HK-2 (cell line): Measurements from ENCODE around the gene SFXN5.

Experiments
- DNase-seq: peaks from one replicate; pipeline ENCODE4 v3.0.0-alpha.2; 2018; ENCODE audit not compliant: unreplicated experiment

The SFXN5 gene

DNA sequence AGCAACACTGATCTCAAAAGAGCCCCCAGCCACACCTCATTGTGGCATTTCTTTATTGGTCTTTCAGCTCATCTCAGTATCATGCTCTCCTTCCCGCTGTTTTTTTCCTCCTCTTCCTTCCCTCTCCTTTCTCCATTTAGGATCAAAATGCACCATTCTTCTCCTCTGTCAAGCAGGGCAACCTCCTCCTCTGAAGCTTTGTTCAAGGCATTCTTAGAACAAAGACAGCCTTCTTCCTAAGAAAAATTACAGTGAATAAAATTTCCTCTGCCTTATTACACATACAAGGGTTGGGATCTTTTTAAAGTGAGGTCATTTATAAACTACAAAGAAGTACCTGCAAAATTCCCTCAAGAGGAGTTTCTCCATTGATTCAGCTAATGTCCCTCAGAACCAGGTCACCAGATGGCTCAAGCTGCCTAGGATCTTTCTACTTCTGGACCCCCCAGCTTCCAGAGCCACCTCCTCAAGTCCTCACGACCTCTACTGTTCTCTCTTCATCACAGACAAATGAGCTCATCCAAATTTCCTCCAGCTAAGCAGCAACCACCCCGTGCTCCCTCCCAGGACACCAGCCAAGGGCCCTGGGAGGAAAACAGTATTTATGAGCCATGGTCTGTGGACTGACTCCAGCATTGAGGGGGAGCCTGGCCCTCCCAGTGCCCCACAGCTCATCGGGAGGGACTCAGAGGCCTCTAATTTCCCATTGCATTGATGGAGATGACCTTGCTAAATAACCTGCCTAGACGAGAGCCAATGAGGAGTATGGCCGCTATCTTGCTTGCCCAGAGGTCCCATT lies 18.0 kb downstream of the SFXN5 start:
- no peak for DNase-seq

GRCh38 chr2:73050121-73050545 lies 21.4 kb downstream of the SFXN5 start:
- no peak for DNase-seq

DNA sequence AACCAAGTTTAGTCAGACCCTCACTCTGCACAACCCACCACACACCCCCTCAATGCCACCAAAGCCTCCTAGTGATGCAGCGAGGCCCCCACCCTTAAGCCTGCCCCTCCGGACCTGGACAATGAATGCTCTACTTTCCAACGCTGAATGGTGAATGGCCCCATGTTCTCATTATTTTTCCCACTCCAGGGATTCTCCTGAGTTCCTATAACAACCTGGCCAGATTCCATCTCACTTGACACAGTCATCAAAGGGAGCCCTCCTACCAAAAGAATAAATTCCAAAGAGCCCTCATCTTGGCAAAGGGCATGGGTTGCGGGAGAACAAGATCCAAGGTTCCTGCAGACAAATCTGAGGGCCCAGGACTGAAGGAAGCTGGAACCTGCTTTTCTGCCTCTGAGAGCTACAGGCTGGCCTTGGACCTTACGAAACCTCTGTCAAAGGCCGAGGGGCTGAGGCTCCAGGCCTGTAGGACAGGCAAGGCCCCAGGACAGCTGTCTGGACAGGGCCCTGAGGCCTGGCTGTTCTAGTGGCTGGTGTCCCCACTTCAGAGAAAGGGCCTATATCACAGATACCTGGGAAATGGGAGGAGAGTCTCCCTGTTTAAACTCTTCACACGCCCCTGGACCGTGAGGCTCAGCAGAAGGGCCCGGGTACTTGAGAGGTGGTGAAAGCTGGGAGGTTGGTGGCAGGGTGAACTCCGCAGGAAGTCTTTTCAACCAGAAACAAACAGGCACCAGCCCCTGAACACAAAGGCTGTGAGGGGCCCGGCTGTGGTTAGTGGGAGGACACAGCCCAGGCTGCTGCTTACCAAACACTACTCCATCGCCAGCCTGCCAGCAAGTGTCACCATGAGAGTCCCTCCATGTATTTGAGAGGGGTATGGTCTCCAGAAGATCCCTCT lies 27.3 kb downstream of the SFXN5 start:
- DNase-seq, result no peak

DNA sequence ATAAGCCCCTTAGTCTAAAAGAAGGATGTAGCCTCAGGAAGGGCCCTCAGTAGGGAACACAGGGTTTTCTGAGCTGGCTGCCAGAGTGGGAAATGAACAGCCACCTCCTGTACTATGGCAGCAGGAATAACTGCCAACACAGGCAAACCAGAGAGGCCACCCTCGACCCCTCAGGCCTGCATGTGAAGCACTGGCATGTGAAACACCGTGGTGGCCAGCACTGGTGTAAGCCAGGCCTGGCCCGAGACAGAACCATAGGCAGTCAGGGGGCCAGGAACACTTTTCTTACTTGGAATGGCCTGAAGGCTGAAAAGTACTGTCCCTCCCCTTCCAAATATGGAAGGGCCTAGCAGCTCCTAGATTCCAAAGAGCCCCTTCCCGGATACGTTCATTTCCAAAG lies 28.2 kb downstream of the SFXN5 start:
- no peak for DNase-seq

DNA sequence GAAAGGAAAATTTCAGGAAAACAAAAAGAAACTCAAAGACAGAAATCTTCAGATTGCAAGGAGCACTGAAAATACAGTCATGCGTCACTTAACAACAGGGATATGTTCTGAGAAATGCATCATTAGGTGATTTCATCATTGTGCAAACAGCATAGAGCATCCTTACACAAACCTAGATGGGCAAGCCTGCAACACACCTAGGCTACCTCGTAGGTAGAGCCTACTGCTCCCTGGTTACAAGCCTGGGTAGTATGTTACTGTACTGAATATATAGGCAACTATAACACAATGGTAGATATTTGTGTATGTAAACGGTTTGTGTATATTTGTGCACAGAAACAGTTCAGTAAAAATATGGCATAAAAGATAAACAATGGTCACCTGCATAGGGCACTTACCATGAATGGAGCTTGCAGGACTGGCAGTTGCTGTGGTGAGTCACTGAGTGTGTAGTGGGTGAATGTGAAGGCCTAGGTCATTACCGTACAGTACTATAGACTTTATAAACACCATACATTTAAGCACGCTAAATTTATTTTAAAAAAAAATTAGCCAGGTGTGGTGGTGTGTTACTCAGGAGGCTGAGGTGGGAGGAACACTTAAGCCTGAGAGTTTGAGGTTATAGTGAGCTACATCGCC lies 33.4 kb downstream of the SFXN5 start:
- no peak for DNase-seq

- no peak for DNase-seq
These were observed 34.7 kb downstream of the SFXN5 start for GRCh38 chr2:73036766-73037165.

GRCh38 chr2:73035899-73036711 lies 35.4 kb downstream of the SFXN5 start:
- DNase-seq, result no peak

DNA sequence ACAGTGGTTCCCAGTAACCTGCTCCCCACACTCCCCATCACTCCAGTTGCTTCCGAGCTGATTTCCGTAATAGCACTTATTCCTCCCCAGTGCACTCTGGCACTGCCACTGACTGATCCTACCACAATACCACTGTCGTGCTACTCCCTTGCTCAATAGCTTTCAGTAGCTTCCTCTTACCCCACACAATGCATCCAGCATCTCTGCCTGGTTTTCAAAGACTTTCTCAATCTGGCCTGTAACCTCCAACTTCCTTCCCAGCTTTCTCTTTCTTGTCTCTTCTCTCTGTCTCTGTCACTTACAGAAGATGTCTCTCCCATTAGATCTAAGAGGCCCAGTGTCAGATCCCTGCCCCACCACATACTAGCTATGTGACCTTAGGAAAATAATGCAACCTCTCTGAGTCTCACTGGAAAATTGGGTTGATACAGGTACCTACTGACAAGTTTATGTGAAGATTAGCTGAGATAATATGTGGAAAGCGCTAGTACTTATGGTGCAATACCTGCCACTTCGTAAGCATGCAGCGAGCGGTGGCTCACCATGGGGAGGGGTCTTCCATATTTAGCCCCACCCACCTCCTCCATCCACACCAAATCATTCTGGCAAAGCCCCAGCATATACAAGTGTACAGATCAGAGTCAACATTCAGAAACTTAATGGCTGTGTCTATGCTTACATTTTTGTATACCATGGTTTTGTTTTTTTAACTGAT lies 36.7 kb downstream of the SFXN5 start:
- no peak for DNase-seq

DNA sequence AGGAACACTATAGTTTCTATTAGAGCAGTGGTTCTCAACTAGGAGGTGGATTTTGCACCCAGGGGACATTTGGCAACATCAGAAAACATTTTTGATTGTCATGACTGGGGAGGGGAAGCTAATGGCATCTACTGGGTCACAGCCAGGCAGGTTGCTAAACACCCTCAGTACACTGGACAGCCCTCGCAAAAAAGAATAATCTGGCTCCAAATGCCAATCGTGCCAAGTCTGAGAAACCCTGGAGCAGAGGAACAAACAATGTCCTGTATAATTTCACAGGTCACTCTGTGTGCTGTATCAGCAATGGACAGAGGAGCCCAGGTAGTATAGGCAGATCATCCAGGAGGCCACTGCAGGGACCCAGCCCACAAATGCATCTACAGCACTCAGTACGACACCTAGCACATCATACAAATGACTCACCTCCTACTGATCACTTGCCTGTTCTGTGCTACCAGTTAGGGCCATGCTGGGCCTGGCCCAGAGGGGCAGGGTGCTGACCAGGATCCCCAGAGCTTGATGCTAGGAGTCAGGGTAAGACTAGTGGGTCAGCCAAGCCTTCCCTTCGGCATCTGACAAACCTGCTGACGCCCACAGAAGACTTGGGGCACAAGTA lies 37.6 kb downstream of the SFXN5 start:
- no peak for DNase-seq

GRCh38 chr2:73033142-73033765 lies 38.3 kb downstream of the SFXN5 start:
- no peak for DNase-seq

DNA sequence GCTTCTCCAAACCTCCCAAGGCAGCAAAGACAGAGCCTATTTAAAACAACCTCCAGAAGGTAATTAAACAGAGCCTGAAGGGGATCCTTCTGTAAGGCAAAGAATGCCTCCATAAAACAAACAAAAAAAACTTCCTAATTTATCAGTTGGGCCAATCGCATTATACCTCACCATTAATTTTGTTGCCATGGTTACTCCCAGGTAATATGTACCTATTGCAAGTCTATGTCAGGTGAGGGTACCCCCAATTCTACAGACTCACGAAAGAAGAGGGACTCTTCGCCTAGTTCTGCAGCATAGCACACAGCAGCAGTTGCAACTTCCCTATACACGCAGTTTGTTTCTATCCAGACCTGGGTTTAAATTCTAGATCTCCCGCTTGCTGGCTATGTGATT lies 38.8 kb downstream of the SFXN5 start:
- DNase-seq, result no peak

- no peak for DNase-seq
These were observed 39.5 kb downstream of the SFXN5 start for GRCh38 chr2:73031725-73032701.

- DNase-seq, result no peak
These were observed 40.3 kb downstream of the SFXN5 start for GRCh38 chr2:73031095-73031678.

- no peak for DNase-seq
These were observed 42.7 kb downstream of the SFXN5 start for GRCh38 chr2:73028841-73029240.

DNA sequence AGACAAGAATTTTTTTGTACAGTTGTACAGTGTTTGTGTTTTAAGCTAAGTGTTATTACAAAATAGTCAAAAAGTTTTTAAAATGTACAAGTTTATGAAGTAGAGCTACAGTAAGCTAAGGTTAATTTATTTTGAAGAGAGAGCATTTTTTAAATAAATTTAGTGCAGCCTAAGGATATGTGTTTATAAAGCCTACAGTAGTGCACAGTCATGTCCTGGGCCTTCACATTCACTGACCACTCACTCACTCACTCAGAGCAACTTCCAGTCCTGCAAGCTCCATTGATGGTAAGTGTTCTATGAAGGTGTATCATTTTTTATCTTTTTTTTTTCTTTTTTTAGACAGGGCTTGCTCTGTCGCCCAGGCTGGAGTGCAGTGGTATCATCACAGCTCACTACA lies 44.2 kb downstream of the SFXN5 start:
- DNase-seq, result no peak

GRCh38 chr2:73023497-73023896 lies 48.0 kb downstream of the SFXN5 start:
- DNase-seq, result no peak

DNA sequence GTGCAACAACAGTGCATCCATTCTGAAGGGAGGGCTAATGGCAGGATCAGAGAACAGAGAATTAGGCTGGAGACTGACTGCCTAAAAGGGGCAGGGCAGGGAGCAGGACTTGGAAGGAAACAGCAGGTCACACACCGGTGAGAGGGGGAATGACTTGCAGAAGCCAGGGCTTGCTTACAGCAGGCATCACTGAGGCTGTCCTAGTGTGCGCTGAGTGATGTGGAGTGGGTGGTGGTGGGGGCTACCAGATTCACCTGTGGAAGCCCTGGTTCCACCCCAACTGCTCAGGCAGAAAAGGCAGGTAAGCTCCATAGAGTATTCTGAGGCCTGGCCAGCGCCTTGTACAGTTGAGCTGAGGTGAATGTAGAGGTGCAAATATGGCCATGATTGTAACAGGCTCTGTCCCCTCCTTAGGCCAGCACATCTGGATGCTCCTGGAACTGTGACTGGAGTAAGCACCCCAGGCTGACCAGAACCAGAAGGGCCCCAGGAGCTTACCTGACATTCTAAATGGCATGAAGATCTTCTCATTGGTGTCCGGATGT lies 49.4 kb downstream of the SFXN5 start:
- DNase-seq, result no peak

DNA sequence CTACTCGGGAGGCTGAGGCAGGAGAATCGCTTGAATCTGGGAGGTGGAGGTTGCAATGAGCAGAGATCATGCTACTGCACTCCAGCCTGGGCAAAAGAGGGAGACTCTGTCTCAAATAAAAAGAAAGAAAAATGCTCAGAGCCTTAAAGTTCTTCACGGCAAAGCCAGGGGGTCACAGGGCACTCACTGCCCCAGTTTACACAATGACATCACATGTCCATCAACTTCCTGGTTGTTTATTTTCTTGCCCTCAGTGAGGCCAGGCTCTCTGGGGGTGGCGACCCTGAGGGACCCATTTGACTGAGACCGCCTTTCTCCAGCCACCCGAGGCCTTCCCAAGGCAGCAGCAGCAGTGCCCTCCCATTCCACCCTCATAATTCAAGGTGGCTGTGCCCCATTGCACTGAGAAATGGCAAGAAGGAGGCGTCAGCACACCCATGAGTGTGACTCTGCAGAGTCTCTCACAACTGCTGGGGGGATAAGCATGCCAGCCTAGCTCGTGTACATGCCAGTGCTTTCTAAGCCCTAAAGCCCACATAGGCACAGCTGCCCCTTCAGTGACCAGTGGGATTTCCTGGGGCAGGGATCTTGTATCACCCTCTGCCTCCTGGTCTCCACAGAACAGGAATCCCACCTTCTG lies 50.0 kb downstream of the SFXN5 start:
- no peak for DNase-seq
